NCI-H1417 treated with DMSO at 0.1 percent for 48 hours (cell line): Measurements from ENCODE around the gene PRKCD.

Source experiments
- DNase-seq: peaks from one replicate; lab custom pipeline; 2025; lab: John Stamatoyannopoulos, UW

The PRKCD gene

DNA sequence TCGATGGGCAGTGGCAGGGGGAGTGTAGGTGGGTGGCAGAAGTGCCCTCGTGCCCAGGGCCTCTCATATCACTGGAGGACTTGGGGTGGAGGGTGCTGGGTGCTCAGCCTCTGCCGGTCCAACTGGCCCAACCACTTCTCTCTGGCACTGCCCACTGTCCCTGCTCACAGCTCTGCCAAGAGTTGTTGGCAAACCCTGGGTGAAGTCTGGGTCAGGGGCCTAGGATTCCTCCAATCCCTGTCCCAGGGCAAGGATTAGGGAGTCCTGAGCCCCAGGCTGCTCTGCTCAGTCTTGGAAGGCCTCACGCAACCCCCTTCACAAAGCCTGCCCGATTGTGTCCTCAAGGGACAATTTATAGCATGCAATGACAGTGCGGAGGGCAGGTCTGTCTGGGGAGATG lies 5.2 kb upstream of the PRKCD start:
- no peak for DNase-seq

DNA sequence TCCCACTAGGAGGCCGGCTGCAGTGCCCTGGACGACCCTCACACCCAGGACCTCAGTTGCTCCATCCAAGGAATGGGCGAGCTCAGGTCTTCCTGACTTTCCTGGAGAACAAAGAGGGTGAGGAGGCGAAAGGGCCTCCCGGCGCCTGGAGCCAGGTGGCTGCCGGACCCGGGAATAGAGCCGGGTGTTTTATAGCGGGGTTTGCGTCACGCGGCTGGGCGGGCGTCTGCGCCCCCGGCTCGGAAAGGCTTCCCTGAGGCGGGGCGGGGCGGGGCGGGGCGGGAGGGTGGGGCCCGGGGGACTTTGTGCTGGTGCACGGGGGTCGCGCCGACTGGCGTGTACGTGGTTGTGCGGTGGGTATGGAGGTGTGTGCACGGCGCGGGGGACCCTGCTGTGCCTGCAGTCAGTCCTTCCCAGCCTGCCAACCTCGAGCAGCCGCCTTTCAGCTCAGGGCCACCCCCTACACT lies 4.6 kb upstream of the PRKCD start:
- DNase-seq: no peak

DNA sequence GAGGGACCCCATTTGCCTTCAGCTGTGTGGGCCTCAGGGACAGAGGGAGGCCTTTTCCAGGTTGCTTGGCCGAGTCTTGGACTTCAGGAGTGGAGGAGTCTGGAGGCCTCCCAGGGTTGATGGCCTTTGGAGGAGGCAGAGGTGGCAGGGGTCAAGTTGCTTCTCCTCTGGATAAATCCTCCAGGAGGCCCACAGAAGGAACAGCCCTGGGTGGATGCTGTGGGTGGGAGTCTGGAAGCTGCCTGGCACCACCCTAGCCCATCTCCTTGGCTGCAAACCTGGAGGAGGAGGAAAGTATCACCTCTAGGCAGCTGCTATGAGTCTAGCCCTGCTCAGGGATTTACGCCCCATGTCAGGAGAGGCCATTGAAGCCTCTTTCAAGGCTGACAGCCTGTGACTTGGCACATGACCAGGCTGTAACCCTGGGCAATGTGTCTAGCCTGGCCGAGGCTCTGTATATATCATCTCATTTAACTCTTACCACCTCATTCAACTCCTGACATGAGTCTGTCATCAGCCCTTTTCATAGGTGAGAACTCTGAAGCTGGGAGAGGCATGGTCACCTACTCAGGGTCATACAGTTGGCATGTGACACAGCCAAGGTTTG lies 2.9 kb upstream of the PRKCD start:
- DNase-seq: no peak

DNA sequence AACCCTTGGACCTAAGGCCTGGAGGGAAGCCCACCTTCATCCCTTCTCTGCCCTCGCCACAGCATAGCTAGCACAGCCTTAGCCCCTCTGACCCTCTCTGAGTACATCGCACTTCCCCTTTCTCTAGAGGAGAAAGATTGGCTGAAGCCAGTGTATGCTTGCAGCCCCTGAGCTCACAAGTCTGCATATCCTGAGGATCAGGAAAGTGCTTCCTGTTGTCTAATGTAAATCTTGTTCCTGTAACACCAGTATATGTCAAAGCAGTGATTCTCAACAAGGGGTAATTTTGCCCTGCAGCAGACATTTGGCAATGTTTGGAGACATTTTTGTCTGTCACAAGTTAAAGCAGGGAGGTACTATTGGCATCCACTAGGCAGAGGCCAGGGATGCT lies 2.2 kb upstream of the PRKCD start:
- no peak for DNase-seq

DNA sequence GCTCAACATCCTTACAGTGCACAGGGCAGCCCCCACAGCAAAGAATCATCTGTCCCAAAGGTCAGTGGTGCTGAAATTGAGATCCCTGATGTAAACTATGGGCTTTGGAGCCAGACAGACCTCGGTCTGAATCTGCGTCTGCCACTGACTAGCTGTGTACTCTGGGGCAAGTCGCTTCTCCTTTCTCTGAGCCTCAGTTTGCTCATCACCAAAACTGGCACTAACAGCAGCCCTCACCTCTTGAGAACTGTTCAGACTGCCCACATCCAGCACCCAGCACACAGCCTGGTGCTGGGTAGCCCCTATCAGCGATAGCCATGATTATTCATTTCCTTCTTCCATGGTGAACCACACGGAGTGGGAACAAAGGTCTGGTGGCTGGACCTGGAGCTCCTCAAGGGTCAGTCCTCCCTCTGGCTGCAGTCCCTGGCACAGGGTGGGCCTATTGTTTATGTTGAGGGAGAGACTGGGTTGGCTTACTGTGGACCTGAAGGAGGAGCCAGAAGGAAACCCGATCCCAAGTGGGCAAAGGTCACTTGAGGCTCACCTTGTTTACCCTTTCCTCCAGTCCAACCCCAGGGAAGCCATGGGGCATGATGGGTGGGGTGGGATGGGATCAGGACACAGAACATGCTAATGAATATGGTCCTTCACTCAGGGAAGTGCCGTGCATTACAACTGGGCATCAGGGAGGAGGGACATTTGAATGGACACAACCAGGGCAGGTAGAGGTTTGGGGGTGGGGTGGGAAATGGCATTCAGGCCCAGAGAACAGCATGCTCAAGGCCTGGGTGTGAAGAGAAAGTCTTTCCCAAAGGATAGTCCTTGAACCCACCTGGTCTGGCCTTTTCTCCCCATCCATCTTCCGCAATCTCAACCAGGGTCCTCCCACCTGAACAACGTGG lies 1.6 kb upstream of the PRKCD start:
- DNase-seq: no peak

DNA sequence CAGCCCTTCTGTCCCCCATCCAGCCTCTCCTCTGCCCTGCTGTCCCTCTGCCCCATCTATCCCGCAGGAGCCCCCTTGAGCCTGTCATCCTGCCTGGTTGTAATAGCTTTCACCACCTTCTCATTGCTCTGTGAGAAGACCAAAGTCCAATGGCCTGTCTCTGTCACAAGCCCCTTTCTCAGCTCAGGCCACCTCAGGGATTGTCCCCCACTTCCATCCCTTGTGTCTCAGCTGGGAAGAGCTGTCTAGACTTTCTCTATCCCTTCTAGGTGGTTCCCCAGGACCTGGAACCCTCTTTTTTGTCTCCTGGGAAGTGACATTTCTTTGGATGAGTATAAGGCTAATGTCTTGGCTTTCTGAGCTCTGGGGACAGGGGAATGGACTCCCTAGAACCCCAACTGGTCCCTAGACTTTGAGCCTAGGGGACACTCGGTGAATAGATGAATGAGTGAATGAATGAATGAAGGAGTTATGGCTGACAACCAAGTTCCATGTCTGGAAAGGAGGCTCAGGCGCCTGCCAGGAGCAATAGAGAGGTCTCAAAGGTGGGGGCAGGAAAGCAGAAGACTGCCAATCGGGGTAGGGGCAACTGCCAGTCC lies 849 bp upstream of the PRKCD start:
- DNase-seq: no peak

DNA sequence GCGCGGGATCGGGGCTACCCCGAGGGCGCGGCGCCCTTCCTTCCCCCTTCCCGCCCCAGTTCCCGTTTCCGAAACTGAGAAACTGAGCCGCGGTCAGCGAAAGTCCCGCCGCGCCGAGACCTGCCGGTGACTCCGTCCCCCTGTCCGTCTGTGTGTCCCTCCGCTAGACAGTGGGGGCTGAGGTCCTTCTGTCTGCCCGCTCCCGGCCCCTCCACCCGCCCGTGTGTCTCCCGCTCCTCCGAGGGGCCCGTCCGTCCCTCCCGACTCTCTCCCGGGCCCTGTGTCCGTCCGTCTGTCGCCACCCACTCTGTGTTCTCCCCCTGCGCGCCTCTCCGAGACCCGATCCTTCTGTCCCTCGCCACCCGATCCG lies 426 bp downstream of the PRKCD start:
- DNase-seq: no peak

DNA sequence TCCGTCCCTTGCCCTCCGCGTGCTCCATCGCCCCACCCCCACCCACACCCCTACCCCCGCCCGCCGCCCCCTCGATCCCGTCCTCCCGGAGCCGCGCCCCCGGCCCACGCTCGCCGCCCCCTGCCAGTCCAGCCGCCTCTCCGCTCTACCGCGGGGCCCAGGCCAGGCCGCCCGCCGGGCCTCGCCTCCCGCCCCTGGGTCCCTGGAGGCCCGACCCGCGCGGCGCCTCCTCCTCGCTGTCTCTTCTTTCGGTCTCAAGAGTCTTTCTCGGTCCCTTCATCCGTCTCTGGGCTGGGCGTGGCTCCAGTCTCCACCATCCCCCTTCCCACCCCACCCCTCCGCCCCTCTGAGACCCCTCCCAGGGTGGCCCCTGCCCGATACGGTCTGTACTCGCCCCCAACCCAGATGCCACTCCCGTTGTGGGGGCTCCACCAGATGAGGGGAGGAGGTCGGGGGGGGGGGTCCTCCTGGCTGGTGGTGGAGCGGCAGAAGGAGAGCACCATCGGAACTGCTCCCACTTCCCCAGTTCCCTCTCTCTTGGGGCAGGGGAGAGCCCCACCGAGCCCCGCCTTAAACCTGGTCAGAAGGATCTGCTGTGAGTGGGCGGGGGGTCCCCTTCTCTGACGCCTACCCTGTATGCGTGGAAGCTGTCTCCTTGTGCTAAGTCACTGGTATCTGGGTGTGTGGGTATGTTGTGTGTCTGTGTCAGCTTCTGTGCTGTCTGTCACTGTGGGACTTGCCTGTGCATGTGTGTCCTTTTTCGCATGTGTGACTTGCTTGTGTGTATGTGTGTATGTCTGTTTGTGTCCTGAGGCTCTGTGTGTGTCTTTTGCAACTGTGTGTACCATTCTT lies 1.0 kb downstream of the PRKCD start:
- no peak for DNase-seq

DNA sequence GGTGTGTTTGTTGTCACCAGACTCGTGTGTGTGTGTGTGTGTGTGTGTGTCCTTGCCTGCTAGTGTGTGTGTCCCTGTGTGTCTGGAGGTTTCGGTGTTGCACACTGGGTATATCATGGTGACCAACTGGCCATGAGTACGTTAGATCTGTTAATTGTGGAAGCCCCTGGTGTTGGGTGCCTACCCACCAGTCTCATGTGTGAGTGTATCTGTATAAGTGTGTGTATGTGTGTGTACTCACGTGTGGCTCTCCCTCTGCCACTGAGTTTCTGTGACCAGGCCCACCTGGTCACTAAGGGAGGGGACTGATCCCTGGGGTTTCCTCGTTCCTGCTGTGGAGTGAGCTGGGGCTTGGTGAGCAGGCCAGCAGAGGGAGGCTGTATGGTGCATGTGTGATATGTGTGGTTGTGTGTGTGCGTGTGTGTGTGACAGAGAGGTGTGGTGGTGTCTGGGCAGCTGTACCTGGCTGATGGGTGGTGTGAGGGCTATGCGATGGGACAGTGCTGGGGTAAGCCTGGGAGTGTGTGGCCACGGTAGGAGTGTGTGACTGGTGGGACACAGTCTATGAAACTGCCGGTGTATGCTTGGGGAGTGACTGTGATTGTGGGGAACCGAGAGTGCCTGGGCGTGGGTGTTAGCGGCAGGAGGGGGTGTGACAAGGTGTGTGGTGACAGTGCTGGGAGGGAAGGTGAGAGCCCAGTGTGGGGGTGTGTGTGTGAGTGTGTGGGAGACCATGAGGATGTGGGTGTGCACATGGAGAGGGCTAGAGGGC lies 1.8 kb downstream of the PRKCD start:
- DNase-seq: no peak

DNA sequence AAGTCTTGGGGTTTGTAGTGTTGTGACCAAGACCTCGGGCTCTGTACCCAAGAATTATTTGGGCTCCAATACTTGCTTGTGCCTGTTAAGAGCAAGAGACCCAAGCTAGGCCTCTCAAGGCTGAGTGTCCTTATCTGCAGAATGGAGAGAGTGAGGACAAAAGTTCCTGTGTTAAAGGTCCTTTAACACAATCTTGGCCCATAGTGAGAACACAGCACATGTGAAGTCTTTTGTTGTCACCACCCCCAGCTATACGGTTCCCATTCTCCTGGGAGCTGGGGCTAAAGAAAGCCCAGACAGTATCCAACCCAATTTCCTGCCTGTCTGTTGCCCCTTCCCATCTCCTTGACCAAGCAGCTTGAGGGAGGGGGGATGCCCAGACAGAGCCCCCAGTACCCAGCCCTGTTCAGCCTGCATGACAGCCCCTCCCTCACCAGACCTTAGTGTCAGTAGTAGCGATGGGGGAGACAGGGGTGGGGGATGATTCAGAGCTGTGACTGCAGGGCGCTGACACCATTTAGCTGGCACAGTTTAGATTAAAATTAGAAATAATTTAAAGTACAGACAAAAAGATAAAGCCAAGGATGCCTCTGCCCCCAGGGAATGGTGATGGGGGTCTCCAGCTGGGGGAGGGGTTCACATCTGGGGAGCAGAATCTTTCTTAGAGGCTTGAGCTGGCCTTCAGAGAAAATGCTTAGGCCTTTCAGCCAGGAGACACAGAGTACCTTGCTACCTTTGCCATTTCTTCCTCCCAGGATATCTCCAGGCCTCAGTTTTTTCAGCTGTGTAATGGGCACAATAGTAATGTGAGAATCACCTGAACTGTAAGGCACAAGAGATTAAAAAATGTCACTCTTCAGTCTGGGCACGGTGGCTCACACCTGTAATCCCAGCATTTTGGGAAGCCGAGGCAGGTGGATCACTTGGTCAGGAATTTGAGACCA lies 2.7 kb downstream of the PRKCD start:
- DNase-seq: no peak

DNA sequence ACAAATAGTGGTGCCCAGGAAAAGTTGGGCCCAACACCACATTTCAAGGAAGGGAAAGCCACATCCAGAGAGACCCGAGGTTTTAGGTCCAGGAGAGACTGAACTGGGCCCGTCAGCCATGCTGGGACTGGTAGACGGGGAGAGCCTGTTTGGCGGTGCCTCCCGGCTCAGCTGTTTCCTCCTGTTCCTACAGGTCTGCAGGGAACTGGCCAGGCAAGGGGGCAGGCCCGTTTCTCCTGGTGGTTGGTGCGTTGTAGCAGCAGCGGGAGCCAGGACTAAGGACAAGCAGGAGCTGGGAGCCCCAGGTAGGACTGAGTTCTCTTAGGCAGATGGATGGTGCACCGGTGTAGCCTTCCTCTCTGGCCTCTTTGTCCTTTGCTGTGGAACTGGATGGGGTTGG lies 3.9 kb downstream of the PRKCD start:
- DNase-seq: no peak

DNA sequence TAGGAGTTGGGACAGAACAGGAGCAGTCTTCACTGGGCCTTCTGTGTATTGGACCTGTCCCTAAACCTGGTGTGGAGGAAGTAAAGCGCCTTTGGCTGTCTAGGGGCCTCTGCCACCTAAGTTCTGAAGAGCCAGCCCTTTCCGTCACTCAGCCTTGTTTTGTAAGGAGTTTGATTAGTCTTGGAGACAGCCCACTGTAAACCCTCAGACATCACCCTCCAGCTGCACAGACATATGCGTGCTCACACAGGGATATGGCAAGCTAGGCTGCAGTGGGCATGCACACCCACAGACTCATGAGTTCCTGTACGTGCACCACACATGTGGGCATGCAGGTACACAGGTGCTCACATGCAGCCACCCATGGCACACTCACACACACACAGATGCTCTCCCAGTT lies 5.2 kb downstream of the PRKCD start:
- DNase-seq: no peak

DNA sequence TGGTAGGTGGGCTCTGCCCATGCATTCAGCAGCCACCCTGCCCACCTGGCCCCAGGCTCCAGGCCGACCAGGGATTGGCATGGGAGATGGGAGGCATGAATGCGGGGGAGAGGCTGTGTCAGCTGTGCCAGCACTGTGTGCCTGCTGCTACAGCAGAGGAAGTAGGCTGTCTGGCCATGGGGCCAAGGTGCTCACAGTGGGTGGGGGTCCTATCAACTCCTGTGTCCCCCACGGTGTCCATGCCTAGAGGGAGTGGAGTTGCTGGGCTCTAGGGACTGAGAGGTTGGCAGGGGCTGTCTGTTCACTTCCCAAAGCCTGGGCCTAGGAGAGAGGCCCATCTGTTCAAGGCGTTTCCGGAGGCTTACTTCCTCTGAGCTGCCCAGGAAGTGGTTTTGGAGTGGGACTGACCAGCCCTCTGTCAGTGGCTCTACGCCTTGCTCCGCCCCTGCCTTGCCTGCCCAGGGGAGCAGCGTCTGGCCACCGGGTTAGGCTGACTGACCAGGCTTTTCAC lies 5.8 kb downstream of the PRKCD start:
- DNase-seq: no peak

DNA sequence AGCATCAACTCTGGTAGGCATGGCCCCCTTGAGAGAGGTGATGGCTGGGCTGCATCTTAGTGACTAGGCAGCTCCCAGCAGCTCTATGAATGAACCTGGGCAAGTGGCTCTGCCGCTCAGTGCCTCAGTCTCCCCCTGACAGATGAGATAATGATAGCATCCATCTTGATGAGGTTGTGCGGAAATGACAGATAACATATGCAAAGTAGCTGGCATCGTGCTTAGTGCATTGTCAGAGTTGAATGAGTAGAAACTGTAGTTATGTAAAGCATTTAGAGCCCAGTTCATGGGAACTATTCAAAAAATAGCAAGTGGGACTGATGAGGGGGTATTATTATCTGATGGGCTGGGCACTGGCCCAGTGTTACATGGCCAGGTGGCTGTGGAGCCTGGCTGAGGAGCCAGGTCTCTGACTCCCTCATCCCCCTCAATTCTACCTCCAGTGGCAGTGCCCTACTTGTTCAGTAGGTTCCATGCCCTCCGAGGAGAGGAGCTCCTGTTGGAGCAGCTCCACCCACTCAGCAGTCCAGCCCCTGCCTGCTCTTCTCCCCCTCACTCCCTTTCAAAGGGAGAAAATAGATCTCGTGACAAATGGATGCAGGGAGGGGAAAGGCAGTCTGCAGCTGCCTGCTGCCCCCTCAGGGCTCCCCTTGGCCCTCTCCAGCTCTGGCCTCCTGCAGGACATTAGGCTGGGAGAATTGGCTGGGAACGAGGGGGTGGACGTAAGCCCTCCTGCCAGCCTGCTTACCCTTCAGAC lies 6.6 kb downstream of the PRKCD start:
- DNase-seq: no peak

DNA sequence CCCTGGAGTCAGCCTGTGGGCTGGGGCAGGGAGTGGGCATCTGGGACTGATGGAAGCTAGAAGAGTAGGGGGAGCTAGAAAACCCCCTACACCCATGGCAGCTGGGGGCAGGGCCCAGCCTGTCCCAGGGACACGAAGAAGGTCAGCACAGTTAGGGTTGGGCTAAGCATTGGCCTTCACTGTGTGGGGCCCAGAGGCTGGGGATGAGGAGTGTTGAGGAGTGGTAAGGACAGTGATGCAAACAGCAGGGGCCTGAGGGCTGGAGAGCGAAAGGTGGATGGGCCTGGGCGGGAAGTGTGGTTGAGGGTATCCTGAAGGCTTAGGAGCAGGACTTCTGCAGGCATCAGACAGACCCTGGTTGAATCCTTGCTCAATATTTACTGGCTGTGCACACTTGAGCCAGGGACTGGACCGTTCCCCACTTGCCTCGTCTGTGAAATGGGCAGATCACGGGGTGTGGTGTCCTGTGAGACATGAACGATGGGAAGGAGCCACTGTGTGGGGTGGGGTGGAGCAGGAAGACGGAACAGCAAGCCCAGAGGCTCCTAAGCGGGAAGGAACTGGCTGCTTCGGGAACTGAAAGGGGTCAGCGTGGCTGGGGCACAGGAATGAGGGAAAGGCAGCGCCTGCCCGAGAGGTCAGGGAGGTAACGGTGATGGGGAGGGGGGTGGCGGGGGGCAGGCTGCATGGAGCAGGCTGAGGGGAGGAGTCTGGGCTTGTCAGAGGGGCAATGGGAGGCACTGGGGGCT lies 7.3 kb downstream of the PRKCD start:
- DNase-seq: no peak

DNA sequence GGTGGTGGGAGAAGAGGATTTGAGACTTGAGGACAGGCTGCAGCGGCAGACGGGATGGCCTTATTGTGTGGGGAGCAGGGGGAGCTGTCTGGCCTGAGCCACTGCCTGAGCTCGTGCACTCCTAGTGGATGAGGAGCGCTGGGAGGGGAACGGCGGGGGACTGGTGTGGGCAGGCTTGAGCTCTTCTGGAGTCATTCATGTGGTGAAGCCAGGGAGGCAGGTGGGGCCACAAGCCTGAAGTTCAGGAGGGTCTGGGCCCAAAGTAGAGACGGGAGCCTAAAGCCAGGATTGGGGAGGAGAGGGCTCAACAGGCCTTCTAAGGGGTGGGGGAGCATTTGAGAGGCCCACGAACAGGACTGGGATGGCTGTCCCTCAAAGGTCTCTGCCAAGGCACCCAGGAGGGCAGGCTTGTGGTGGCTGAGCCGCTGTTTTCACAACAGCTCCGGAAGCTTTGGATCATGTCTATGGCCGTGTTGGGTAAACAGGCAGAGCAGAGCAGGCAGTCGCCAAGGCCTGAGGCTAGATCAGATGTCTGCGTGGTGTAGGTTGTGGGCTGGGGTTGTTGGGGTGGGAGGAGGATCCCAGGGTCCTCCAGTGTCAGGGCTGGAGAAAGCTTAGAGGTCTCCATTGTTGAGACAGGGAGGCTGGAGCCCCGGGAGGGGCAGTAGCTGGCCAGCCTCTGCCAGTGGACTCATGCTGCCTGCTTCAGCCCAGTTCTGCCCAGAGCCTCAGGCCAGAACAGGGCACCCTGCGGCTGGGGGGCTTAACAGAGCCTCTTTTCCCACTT lies 8.2 kb downstream of the PRKCD start:
- DNase-seq: no peak

DNA sequence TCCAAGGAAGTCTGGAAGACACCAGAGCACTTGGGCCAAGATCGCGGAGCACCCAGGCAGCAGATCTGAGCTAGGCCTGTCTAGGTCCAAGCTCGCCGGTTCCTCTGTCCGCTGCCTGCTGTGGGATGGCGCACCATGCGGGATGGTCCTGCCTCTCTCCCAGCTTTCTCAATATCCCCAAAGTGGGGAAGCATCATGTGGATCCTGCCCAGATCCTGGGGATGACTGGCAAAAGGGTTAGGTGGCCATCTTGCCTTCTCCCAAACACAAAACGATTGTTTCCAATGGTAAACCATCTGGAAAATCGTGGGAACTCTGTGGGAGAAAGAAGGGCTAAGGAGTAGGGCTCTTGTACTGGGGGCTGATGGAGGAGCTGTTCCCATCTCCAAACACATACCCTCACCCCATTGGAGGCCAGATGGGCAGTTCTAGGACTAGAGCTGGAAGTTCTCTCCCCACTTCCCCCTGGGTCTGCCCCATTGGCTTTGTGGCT lies 8.9 kb downstream of the PRKCD start:
- no peak for DNase-seq
